Fibroblast of skin of right biceps (primary cell): ENCODE measurements around the gene FHIT.
A peak's percentile ranks its signal among the peaks of the same experiment; 100 is the strongest.
"Not testable (repeated sequence)": the region's sequence is repeated elsewhere in the genome, so short reads cannot be mapped to it uniquely, and the experiment has no call there.

Source experiments
- DNase-seq: peaks from one replicate; pipeline ENCODE4 v3.0.0-alpha.2; 2013

The FHIT gene

DNA sequence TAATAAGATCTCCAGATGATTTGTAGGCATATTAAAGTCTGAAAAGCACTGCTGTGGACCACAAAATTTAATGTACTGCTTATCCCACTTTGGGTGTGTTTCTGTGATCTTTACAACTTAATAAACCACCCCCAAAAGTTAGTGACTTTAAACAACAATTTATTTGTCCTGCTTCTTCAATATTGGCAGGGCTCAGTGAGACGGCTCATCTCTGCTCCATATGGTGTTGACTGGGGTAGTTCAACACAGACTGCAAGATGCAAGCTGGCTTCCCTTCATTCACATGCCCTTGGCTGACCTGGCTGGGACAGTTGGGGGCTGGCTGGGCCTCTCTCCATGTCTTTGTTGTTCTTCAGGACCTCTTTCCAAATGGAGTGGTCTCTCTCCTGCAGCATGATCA lies 337.8 kb downstream of the FHIT start:
- DNase-seq, result no peak

DNA sequence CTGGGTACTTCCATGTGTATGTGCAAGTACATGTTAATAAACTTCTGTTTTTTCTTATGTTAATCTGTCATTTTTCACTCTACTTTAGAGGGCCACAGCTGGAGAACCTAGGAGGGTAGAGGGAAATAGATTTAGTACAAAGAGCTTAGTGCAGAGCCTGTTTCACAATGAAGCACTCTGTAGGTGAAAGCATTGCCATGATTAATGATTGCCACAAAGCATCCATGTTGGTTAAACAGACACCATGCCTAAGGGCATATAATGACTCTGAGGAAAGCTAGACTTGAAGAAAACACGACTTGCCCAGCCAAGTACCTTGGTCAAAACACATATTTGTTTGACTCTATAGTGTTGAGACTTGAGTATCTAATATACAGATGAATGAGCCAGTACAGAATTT lies 338.4 kb downstream of the FHIT start:
- DNase-seq, result no peak

DNA sequence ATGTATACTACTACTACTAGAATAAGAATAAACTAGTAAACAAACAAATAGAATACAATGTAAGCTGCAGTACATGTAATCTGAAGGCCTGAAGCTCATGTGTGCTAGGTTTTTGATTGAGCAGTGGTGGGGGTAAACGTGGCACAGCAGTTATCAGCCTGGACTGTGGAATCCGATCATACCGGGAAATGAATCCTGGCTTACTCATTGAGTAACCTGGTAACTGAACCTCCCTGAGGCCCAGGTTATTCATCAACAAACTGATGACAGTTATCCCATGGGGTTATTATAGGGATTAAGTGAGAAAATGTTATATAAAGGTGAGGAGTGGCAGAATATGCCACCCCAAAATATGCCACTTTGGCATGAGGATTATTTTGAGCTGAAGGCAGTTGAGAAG lies 339.1 kb downstream of the FHIT start:
- no peak for DNase-seq

DNA sequence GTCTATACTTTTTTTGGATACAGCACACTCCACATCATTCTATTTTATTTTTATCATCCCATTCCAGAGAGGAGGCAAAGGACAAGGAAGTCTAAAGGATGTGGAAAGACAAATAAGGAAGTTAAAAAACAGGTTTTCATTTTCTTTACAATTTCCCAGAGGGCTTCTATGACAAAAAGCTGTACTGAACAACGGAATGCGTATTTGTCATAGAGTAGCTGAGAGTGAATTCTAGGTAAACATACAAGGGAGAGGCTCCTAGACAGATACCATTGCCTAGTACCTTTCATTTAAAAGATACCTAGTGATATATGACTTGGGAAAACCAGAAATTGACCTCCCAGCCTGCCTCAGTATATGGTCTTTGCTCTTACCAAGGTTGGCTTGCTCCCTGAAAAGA lies 341.7 kb downstream of the FHIT start:
- no peak for DNase-seq

DNA sequence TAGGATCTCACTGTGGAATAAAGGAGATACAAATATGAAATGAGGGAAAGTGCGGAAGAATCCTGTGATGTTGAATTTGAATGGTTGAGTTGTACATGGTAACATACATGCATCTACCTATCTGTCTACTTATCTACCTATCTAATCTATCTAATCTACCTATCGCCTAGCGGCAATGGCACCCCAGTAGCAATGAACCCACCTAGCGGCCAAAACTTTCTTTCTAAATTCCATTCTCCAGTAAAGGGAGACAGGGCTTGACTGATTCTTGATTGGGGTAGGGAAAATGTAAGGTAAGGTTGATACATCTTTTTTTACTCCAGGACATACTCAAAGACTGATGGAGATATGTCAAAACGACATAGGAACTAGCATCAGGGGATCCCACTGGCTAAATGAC lies 345.0 kb downstream of the FHIT start:
- no peak for DNase-seq

DNA sequence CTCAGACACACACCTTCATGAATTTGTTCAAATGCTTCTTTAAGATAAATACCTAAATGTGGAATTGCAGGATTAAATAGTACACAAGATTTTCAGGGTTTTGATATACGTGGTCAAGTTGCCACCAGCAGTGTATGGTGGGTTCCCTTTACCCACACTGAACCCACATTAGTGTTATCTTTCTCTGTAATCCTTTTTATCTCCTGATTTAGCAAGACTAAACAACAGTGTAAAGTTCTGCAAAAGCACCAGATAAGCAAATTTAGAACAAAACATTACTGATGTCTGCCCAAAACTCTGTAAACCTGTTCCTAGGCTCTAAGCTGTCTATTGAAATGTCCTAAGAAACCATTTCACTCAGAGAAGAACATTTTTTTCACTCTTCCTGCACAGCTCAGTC lies 352.9 kb downstream of the FHIT start:
- DNase-seq, result no peak

GRCh38 chr3:60893946-60894345 lies 357.3 kb downstream of the FHIT start:
- DNase-seq, result no peak

DNA sequence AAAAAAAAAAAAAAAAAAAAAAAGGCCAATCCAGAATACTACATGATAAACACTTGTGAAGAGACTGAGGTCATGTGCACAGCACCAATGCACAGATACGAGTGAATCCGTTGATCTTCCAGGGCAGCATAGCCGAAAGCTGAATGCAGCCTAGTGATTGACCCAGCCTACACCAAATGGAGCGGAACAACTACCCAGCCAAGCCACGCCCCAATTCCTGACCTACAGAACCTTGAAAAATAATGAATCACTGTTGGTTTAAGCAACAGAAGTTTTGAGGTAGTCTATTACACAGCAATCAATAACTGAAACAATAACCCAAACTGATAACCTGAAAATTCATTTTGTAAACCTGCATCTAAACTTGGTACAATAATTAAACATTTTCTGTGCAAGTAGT lies 361.0 kb downstream of the FHIT start:
- no peak for DNase-seq

GRCh38 chr3:60888952-60889351 lies 362.3 kb downstream of the FHIT start:
- not testable (repeated sequence) for DNase-seq

DNA sequence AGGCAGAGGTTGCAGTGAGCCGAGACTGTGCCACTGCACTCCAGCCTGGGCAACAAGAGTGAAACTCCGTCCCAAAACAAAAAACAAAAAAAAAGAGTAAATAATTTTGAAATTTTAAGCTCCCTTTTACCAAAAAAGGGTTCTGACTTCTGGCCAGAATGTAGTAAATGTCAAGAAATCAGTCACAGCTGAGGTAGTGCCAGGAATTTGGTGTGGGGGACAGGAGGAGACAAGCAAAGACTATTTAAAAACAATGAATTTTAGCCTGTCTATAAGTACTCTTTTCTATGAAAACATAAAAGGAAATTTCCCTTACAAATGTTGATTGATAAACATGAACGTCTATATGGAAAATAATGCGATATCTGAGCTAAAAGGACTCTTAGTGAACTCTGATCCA lies 363.7 kb downstream of the FHIT start:
- DNase-seq, result no peak

DNA sequence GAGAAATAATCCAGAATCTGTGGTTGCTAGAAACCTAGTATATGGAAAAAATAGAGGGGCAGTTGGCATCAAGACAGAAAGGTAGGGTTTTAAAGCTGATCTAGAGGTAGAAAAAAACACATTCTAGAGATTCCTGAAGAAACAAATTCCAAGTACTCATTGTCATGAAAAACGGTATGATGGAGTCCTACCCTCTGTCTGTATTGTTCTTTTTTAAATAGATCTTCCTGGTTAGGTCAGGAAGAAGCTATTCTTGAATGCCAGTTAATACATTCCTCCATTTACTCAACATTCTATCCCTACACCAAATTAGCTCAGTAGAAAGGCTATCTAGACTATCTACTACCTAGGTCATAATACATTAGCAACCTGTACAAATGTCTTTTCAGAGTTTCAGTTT lies 364.7 kb downstream of the FHIT start:
- no peak for DNase-seq

GRCh38 chr3:60884005-60884404 lies 367.2 kb downstream of the FHIT start:
- DNase-seq, result no peak

- no peak for DNase-seq
Measured at GRCh38 chr3:60877188-60877587, 374.1 kb downstream of the FHIT start.

DNA sequence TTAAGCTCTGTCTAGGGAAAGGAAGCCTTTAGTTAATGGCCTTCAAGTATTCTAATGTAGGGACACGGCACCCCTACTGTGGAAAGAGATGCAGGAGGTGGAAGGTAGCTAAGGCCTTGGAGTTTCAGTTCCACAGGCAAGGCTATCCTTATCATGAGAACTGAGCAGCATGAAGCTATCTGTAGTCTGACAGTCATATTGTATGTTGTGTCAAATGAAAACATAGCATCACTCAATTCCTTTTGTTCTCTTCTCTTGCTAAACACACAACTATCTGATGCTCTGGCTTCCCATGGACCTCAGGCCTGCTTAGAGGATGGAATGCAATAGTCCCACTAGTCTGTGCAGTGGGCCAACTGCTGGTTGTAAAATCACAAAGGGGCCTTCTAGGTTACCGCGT lies 380.9 kb downstream of the FHIT start:
- DNase-seq, result no peak

DNA sequence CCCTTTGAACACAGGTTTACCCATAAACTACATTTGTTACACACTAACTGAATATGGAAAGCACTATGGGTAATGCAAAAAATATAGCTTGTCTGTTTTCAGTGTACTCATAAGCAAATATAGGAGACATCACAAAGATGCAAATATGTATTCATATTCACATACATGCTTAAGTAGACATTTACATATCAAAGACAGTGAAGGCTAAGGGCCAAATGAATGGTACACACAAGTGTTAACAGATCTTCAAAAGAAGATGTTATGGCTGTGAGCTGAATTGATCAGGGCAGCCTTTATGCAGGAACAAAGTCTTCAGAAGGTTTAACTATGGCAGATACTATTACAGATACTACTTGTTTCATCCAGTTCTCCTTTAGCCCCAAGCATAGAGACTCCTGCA lies 384.1 kb downstream of the FHIT start:
- DNase-seq, result no peak

DNA sequence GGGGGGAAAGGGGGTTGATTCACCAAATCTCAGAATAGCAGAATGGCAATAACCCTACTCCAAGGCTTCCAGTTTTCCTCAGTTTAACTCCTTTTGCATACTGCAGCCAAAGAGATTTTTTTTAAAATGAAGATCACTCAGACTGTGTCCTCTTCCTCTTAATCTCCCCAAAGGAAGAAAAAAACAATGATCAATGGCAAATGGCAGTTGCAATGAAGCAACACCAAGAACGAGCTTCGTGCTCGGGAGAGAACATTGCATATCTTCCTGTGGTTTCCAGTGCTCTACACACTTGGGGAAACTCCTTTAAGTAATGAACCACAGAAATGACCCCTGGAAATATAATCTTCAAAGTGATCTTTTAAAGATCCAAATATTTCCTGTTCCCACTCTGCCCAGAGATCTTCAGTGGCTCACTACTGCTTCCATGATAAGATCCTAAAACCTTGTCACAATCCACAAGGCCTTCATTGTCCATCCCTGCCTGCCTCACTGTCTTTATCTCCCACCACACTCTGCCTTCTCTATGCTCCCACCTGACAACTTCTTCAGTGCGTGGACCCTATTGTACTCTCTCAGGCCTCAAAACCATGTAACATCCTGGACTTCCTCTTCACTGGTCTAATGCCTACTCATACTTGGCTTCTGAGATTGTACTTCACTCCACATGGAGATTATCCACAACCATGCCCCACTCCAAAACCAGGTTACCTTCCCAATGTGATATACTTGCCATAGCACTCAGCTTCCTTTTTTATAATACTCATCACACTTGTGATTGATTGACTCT lies 394.8 kb downstream of the FHIT start:
- DNase-seq, result no peak

GRCh38 chr3:60855250-60855649 lies 396.0 kb downstream of the FHIT start:
- DNase-seq, result no peak

GRCh38 chr3:60854791-60855190 lies 396.5 kb downstream of the FHIT start:
- no peak for DNase-seq

DNA sequence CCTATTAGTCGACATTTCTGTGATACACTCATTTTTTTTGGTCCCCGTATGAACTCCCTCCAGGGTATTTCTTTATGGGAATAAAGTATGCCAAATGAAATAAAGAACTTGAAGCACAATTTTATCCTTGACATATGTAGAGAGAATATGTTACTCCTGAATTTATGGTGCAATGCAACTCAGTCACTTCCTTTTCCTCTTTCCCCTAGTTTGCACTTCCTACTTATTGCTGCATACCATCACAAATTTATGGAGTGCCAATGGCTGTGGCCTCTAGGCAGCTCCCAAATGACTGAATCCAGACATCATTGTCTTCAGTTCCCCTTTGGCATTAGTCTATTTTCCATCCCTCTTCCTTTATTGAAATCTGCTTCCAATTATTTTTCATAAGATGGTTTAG lies 403.5 kb downstream of the FHIT start:
- no peak for DNase-seq

DNA sequence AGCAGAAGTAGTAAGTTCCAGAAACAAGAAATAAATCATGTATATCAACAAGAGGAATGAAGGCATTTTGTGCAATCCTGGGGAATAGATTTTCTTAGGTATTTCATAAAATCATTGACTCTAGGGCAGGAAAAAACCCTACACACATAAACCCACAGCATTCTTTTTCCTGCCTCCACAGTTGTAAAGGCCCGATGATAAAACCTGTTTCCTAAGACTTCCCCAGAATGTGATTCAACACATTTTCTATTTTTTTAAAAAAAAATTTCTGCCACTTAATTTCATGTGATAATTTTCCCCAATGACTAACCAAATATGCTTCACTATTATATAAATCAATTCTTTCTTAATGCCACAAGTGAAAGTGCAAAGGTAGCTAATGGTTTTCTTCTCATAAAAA lies 407.0 kb downstream of the FHIT start:
- no peak for DNase-seq

DNA sequence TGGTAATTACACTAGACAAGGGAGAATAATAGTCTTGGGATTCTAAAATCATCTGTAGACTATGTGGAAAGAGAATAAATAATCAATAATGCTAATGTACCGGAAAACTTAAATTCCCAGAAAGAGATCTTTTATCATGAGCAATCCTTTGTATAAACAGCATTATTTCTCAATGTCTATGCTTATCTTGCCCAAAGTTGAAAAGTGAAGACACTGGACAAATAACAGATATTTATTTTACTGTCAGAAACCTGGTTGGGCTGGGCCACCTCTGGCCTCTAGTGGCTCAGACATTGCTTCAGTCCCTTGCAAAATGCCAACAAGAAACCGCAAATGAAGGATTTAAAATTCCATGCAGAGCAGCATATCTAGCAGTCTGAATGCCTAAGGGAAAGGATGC lies 409.9 kb downstream of the FHIT start:
- peak; percentile 15 for DNase-seq

DNA sequence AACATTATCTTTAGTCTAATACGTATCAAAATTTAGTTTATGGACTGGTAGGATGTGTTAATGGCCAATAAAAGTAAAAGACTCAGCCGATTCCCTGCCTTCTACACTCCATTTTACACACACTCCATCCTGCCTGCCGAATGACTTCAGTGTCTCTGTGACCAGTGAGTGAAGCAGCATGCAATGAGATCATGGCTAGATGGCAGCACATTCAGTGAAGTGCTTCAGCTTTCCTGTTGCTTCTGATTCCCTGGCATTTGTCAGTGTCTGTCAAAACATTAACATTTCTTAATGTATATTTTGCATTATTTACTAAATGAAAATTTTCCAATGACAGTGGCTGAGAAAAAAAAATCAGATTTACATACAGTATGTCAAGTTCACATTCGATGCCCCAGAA lies 412.0 kb downstream of the FHIT start:
- no peak for DNase-seq

- no peak for DNase-seq
Measured at GRCh38 chr3:60835796-60836195, 415.5 kb downstream of the FHIT start.

GRCh38 chr3:60829058-60829457 lies 422.2 kb downstream of the FHIT start:
- DNase-seq, result no peak

GRCh38 chr3:60827666-60828065 lies 423.6 kb downstream of the FHIT start:
- DNase-seq, result no peak

- no peak for DNase-seq
Measured at GRCh38 chr3:60826511-60826910, 424.7 kb downstream of the FHIT start.
